ENCODE measurements around the gene PRELID3B.

PRELID3B gene

DNA sequence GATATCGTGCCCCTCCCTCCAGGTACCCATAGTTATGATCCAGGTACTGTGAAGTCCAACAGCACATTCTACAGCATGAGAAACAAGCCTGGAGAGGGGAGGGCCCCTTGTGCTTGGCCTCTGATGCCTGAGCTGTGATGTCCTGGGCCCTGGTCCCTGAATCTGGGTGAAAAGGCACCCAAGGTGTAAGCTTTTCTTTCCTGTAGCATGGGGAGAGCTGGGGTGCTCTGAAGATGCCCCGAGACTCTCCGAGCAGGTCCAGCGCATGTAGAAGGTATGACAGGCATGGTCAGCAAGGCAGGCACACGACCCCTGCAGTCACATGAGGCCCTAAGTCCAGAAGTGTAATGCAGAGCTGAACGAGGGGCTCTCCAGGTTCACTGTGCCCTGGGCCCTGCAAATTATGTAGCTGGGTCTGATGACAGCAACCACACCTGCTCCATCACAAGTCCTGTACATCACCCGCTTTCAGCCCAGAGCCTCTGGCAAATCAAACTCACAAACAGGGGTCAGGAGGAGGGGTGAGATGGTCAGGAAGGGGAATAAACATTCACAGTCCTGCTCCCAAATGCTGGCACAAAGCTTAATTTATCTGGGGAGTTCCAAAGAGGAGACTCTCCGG lies 33.8 kb downstream of the PRELID3B start:
- DNase-seq (ENCODE audit: low read depth) = no peak

DNA sequence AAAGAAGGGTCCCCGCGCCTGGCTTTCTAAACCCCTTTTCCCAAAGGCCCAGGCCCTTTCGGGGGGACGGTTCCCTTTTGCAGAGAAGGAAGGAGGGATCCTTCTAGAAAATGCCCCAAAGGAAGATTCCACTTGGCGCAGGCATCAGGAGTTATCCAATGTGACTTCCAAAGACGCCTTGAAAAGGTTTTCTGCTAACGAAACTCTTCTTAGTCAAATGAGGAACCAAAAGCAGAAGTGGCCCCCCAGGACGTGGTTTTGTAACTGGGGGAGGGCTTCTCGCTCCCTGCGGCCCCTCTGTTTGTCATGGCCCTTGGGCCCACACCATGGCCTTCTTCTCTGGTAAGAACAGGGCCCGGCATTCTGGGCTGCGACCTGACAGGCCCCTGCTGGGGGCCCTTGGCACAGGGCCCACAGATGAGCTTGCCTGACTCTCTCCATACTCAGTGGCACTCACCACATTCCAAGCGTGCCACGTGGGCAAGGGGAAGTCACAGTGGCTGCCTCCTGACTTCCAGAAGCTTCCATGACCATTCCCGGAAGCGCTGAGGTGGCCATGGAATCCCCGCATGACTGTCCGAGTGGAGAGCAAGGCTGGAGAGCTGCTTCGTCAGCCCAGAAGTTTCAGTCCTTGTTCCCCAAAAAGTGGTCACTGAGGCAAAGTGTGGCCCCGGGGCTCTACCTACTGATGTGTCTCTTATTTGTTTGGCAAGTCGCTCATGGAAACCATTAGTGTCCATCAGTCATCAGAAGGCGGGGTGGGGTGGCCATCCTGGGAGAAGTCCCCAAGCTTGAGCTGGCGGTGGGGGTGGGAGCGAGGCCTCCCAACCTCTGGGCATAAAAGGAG lies 34.7 kb downstream of the PRELID3B start:
- DNase-seq (ENCODE audit: low read depth) = no peak

DNA sequence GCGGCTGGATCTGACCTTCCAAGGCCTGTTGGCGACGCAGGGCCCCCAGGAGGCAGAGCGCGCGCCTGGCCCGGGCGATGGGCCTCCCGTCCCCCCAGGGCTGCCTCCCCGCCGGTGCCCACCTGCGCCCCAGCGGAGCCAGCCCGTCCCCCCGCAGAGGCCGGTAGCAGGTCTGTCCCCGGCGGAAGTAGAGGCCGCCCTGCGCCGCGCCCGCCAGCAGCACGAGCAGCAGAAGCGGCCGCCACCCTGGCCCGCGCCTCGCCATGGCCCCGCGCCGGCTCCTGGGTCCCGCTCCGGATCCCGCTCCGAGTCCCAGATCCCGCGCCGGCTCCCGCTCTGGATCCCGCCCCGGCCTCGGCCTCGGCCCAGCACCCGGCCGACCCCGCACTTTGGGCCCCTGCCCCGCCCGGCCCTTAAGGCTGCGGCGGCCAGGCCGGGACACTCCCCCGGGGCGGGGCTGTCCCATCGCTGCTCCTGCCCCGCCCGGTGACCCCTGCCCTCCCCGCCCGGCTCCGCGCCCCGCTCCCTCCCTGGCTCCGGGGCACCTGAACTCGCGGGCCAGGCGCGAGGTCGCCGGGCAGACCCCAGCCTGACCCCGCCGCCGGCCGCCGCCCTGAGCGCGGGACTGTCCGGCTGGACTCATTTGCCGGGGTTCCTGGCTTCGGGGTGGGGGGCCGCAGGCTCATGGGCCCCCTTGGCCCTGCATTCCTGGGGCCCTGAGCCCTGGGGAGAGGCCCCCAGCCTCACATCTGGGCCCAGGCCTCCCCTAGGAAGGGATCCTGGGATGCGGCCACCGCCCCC lies 35.5 kb downstream of the PRELID3B start, which contains the start of gene CTSZ:
TSS of gene CTSZ (minus strand) at position 391 of the 801 bp plus-strand sequence. CDS start at position 265, 126 bp downstream.
- DNase-seq (ENCODE audit: low read depth) = peak; percentile 17

DNA sequence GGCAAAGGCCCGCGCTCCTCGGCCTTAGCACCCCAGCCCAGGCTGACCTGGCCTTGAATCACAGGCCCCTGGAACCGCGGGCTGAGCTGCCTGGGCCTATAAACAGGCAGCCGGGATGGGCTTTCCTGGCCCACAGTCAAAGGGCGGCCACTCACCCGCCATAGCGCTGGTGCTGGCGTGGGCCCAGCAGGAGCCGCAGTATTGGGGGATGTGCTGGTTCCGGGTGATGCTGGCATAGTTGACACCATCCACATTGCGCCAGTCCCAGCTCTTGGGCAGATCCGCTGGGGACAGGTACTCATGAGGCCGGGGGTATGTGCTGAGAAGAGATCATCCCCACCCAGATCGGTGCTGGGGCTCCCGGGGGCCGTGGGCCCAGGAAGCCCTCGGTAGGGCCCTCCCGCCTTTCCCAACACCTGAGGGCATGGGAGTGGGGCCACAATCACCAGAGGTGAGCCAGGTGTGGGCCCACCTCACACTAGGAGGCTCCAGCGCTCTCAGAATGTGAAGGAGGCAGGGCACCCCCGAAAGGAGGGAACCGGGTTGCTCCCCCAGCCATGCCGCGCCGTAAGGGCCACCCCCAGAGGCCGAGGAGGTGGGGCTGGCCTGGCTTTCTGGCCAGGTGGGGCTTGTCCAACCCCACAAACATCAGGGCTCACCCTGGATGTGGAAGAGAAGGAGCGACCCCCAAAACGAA lies 36.3 kb downstream of the PRELID3B start:
- no peak for DNase-seq (ENCODE audit: low read depth)

DNA sequence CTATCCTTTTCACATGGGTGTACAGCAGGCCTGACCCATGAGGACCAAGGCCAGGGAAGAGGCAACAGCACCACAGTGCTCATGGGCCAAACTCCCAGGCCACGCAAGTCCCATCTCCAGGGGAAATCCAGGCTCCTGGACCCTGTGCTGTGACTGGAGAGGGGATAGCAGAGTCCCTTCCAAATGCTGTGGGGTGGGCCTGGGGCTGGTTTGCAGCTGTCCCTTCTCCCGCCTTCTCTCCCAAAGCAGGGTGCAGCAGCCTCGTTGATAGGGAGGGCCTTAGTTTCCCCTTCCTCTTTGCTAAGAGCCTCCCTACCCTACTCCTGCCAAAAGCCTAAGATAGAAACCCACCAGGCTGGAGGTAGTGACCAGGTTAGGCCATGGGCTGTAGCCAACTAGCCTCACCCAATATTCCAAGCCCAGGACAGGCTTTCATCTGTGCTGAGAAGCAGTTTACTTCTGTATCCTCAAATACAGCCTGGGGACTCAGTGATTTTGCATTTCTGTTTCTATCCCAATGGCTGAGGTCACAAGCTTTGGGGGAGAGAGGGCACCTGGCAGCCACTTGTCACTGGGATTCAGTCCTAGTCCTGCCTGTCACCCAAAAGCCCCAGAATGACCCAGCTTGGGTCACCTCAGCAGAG lies 36.9 kb downstream of the PRELID3B start:
- DNase-seq (ENCODE audit: low read depth) = no peak

DNA sequence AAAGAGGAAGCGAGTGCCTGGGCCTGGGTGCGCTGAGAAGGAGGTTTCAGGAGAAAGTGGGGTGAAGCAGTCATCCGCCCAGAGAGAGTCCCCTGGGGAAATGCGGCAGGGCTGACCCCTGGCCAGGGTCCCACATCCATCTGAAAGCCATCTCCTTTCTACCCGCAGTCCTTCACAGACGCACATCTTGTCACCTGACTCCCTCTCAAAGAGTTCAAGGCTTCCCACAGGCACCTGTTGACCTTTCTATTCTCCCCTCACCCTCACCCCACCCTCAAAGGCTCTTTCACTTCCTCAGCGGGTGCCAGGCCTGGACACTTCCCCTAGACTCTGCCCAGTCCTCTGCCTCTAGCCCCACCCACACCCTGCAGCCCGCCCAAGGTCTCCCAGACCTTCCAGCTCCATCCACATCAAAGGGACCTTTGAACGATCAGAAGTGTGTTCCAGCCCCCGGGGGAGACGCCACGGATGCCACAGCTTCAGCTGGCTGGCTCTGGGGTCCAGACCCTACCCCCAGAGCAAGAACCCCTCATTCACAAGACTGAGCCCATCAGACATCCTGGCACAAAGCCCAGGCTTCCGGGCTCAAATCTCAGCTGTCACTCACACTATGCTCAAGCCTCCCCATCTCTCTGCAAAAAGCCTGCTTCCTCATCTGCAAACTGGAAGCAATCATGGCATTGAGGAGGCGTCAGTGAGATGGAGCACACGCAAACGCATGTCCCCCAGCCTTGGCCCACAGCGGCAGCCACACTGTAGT lies 37.6 kb downstream of the PRELID3B start:
- DNase-seq (ENCODE audit: low read depth) = peak; percentile 36

DNA sequence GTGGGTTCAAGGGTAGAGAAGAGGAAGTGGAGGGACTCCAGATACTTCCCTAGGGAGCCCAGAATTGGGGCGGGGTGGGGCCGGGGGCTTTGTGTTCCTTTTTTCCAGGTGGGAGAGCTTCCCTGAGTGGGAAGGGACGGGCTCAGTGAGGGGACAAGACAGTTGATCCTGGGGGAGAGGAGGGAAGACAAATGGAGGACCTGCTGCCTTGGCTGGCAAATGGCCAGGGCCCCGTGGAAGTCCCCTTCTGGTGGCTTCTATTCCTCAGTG lies 38.2 kb downstream of the PRELID3B start:
- DNase-seq (ENCODE audit: low read depth) = peak; percentile 40

DNA sequence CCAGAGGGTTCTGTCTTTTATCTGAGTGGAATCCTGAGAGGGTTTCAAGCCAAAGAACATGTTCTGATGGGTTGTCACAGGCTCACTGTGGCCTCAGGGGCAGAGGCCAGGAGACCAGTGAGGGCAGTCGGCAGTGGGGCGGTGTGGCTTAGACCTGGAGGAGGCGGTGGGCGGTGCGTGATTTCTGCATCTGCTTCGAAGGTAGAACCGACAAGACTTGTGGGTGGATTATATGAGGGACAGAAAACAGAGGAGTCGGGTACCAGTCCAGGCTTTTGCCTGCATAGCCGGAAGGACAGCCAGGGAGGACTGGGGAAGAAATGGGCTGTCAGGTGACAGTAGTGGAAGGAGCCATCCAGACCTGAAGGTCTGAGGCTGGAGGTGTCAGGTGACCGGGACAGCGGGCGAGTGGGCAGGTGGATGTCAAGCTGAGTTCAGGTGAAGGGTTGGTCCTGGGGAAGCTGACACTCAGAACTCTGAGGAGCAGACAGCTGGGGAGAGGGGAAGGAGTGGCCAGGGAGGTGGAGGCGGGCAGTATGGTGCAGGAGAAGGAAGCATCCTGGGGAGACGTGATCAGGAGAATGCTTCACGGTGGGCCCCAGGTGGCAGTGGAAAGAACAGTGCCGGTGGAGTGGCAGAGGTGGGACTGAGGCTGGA lies 38.6 kb downstream of the PRELID3B start:
- no peak for DNase-seq (ENCODE audit: low read depth)

DNA sequence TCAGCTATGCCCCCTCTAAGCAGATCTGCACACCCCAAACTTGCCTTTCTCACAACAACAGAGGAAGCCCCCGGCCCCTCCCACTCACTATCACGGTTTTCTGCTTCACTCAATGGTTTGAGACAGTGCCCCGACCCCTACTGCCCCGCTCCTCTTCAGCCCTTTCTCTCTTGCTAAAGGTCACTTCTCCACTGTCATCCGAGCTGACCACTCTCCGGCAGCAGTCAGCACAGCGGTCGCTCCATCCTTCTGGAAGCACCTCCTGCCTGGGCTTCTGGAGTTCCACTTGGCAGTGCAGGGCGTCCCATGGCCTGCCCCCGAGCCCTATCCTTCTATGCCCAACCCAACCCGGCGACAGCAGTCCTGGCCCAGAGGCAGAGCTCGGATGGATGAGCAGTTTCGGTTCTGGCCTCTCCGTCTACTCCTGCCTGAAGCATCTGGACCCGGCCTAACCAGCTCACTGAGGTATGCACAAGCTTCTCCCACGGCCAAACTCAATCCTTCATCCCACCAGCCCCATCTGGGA lies 39.6 kb downstream of the PRELID3B start:
- DNase-seq (ENCODE audit: low read depth) = no peak

DNA sequence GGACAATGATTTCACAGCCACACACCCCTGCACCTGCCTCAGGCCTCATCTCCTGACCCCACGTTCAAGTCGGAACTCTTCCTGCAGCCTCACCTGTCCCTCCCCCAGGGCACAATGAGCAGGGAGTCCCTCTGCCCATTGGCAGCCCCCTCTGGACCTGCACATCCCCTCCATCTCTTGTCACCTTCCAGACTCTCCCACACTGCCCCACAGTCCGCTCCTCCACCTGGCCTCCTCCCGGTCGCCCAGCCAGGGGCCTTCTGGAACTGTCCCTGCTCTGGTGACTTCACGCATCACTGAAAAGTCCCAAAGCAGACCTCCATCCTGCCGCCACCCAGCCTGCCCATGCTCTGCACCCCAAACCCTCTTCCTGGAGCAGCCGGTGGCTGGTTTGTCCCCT lies 40.2 kb downstream of the PRELID3B start:
- no peak for DNase-seq (ENCODE audit: low read depth)

DNA sequence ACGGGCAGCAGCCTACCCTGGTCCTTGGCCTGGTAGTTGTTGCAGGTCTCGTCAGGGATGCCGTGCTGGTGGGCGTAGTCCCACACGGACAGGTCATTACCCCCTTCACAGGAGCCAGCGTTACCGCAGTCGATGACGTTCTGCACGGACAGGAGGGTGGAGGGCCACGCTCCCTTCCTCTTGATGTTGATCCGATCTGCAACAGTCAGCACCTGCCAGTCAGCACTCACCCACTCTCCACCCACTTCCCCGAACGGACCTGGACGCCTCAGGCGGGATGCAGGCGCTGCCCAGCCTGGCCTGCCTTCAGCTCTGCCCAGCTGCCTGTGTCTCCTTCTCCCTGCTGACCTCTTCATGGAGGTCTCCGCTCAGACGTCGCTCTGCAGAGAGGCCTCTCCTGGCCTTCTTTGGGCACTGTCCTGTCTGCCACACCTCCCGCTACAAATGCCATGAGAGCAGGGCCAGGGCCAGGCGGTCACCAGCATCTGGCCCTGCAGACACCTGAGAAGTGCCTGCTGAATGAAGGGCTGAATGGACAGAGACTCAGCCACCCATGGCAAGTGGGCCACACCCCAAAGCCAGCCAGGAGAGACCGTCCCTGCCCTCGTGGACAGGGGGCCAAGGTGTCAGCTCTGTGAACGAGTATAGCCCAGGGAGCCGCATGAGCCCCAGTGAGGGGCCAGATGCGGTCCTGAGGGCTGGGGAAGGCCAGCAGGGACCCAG lies 41.0 kb downstream of the PRELID3B start:
- DNase-seq (ENCODE audit: low read depth) = no peak

DNA sequence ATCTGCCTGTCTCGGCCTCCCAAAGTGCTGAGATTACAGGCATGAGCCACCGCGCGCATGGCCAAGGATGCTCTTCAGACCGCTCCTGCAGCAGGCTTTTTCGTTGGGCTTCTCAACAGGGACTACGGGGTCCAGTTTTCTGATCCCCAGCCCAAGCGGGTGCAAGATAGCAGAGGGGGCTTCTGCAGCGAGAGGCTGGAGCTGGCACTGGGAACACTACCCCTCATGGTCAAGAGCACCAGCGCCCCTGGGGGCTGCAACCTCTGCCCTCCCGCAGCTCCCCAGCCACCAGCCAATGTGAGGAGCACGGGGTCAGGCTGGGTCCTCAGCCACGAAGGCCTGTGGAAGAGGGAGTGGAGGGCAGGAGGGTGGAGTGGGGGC lies 41.5 kb downstream of the PRELID3B start:
- DNase-seq (ENCODE audit: low read depth) = no peak

DNA sequence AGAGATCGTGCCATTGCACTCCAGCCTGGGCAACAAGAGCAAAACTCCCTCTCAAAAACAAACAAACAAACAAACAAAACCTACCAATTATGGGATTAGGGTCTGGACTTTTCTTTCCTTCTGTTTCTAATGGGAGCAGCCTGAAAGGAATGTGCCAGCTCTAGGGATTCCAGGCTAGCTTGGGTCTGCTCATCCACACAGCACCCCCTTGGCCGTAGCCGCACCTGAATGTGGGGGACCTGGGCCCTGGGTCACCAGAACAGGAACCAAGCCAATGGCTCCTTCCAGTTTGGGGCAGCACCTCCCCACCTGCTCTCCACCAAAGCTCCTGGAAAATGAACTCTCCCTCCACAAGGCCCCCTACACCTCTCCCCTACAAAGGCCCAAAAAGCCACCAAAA lies 42.3 kb downstream of the PRELID3B start:
- DNase-seq (ENCODE audit: low read depth) = no peak

DNA sequence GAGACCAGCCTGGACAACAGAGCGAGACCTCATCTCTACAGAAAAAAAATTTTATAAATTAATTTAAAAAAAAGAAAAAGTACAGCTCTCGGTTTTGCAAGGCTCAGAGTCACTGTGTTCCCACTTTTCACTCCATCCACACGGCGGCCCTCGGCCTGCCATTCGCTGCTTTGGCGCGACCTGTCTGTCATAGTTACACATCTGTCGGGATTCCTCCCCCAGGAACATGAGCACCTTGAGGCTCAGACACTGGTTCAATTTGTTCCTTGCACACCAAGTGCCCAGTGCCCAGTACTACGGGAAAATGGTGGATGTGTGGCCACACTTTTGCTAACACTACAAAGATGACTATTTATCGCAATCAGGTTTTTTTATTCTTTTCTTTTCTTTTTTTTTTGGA lies 43.9 kb downstream of the PRELID3B start:
- no peak for DNase-seq (ENCODE audit: low read depth)

DNA sequence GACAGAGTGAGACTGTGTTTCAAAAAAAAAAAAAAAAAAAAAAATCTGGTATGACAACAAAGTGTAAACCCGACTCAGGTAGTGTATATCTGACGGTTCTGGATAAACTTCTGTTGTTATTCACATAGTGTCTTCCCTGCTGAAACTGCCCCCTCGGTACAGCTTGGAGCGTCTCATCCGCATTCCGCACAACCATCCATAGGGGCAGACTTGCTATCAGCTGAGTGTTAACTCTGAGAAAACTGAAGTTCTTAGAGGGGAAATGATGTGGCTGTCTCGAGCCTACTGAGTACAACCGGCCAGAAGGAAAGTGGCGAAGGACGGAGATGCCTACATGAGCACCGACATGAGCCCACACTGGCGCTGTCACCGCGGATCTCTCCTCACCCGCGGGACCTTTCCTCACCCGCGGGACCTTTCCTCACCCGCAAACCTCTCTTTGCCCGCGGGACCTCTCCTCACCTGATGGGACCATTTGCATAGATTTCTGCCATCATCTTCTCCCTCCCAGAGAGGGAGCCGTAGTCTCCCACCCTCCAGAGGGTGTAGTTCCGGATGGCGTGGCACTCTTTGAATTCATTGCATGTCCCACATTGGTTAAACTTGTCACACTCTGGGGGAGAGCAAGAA lies 45.3 kb downstream of the PRELID3B start:
- no peak for DNase-seq (ENCODE audit: low read depth)

DNA sequence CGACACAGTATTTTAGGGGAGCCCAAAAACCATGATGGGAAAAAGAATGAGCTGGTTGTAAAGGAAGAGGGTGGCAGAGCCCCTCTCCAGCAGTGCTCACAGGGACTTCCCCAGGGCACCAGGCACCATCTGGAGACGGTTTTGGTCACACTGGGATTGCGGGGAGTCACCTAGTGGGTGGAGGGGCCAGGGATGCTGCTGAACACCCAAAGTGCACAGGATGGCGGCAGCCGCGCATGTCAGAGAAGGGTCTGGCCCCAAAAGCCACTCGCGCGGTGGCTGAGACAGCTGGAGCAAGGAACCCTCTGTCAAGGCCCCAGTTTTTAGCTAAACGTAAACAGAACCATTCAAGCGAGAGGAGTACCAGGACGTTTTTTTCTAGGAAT lies 46.4 kb downstream of the PRELID3B start:
- DNase-seq (ENCODE audit: low read depth) = no peak

DNA sequence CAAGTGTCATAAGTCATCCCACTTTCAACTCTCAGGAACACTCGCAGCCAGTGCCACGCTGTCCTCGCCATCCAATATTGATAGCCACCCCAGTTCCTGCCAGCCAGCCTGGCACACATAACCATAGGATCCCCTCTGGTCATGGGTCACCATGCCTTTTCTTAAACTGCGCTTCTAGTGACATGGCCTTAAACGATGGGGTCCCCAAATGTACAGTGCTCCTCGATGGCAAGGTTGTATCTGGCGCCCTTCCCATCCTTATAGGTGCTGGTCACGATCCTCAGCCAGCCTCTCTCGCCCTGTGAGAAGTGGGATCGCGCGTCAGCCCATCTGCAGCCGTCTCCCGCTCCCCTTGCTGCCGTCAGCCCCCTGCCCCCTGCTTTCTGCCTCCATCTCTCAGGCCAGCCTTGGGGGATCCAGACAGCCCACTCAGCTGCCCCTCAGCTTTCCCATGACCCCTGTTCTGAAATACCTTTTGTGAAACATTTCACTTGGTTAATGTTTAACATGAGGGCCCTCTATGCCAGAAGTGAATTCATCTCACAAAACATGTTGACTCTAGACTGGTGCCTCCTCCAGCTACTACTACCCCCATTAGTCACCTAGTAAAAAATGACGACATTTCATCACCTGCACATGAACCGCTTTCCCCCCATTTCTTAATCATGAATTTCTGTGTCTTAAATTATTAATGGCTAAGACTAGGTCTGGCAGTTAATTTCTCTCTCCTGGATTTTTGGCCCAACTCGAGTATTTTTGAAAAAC lies 46.9 kb downstream of the PRELID3B start:
- no peak for DNase-seq (ENCODE audit: low read depth)

DNA sequence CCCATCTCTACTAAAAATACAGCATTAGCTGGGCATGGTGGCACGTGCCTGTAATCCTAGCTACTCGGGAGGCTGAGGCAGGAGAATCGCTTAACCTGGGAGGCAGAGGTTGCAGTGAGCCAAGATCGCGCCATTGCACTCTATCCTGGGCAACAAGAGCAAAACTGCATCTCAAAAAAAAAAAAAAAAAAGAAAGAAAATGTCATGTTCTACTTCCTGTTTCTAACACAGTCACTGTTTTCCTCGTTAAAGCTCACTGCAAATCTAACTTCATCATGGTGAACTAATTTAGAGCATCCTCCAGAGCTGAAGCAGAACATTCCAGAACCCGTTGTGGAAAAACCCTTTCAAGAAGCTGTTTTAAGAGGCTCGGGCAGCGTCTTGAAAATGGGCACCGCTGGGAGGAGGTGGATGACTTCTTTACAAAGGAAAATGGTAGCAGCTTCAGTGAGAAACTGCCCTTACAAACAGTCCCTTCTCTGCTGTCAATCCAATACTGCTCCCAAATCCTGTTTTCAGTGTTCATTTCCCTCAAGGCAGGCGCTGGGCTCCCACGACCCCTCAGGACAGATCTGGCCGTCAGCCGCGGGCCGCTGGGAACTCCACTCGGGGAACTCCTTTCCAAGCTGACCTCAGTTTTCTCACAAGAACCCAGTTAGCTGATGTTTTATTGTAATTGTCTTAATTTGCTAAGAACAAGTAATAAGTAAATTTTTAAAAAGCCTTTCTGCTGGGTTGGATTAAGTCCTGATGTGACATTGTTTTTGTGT lies 48.0 kb downstream of the PRELID3B start:
- DNase-seq (ENCODE audit: low read depth) = no peak
